C4-2B (cell line): ENCODE results near the gene LMO3.

Source experiments
- ZFX ChIP-seq: fragments of 450-650 bp; IDR thresholded peaks from 2 replicates; pipeline ENCODE4 v1.6.1; 2017
- TF ChIP-seq, protein P1 (sequence below): fragments of 450-650 bp; conservative IDR thresholded peaks from 2 replicates; pipeline ENCODE4 v1.5.1; 2017; ENCODE audit warnings: mild to moderate bottlenecking

DNA sequence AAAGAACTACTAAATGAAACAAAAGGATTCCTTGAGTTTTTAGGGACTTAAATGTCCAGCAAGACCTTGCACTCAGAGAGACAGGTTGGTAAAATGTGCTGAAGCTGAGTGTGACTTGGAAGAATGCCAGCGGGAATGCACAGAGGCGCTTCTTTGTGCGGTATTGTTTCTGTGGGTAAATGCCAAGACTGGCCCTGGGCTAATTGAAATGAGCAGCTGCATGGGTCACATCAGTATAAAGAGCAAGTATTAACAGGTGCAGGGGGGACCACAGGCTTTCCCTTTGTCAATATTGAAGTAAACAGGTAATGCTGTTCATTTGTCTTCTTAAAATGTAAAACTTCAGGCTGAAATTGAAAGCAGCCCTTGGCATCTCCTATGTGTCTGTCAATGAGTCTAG is 74.3 kb downstream of the LMO3 start:
- TF ChIP-seq, protein P1, sequence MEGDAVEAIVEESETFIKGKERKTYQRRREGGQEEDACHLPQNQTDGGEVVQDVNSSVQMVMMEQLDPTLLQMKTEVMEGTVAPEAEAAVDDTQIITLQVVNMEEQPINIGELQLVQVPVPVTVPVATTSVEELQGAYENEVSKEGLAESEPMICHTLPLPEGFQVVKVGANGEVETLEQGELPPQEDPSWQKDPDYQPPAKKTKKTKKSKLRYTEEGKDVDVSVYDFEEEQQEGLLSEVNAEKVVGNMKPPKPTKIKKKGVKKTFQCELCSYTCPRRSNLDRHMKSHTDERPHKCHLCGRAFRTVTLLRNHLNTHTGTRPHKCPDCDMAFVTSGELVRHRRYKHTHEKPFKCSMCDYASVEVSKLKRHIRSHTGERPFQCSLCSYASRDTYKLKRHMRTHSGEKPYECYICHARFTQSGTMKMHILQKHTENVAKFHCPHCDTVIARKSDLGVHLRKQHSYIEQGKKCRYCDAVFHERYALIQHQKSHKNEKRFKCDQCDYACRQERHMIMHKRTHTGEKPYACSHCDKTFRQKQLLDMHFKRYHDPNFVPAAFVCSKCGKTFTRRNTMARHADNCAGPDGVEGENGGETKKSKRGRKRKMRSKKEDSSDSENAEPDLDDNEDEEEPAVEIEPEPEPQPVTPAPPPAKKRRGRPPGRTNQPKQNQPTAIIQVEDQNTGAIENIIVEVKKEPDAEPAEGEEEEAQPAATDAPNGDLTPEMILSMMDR: no peak
- TF ChIP-seq ZFX: no peak
